Measurements from ENCODE around the gene DENND2A. TPM values are rescaled to one million over a fixed set of nuclear protein-coding genes. Genes with fewer than 3 reads are reported as not detected.
A peak's percentile ranks its signal among the peaks of the same experiment; 100 is the strongest.

DENND2A gene
- total and polyA plus RNA-seq, 8 donors: 9.3 to 47.2 (median 37.6) TPM

GRCh38 chr7:140654109-140654387 is 13.4 kb upstream of the DENND2A start:
- H3K27ac ChIP-seq: no peak overlapping the region
- H3K4me1 ChIP-seq: peaks cover 0 to 24% of the 10 kb centered on the region in 2 donors
- TF ChIP-seq CTCF (IDR thresholded peaks at IDR 0.05): no peak
- DNase-seq (no peak), ATAC-seq (no peak)
- H3K36me3 ChIP-seq: no peaks in the 10 kb centered on the region
- no peaks in the 10 kb centered on the region for H3K9me3 ChIP-seq
- no peak overlapping the region for H3K4me3 ChIP-seq
- intact Hi-C loops (cut with DNase I): loop anchor here in 1 of 2 donors (10.0 kb wide), 1 partner anchor 139 kb away; no protein-coding TSS in a partner anchor
- H3K27me3 ChIP-seq: no peaks in the 10 kb centered on the region

GRCh38 chr7:140653319-140654108 is 12.9 kb upstream of the DENND2A start:
- Histone ChIP-seq H3K9me3 (no peaks in the 10 kb centered on the region), H3K4me3 (no peak overlapping the region), H3K4me1 (peaks cover 0 to 24% of the 10 kb centered on the region in 2 donors), H3K27ac (no peak overlapping the region), H3K27me3 (no peaks in the 10 kb centered on the region), H3K36me3 (no peaks in the 10 kb centered on the region)
- DNase-seq: peak in 3 of 4 donors; percentile 45 to 86 (median 72)
- peak; percentile 77 to 93 for TF ChIP-seq CTCF (IDR thresholded peaks at IDR 0.05)
- peak; percentile 81 for ATAC-seq
- intact Hi-C loops (cut with DNase I): loop anchor here (2.0 to 10.0 kb wide), 2 partner anchors 135 to 139 kb away; no protein-coding TSS in a partner anchor

- no peak overlapping the region for H3K4me3 ChIP-seq
- DNase-seq: no peak
- intact Hi-C loops (cut with DNase I): loop anchor here in 1 of 2 donors (10.0 kb wide), 1 partner anchor 136 kb away; no protein-coding TSS in a partner anchor
- no peaks in the 10 kb centered on the region for H3K27me3 ChIP-seq
- H3K4me1 ChIP-seq: peaks cover 0 to 4% of the 10 kb centered on the region in 2 donors
- no peak overlapping the region for H3K27ac ChIP-seq
- no peak for ATAC-seq
- no peak for TF ChIP-seq CTCF (IDR thresholded peaks at IDR 0.05)
- no peaks in the 10 kb centered on the region for H3K36me3 ChIP-seq
- no peaks in the 10 kb centered on the region for H3K9me3 ChIP-seq
Measured at GRCh38 chr7:140650367-140650766, 9.8 kb upstream of the DENND2A start.

- intact Hi-C loops (cut with DNase I): loop anchor here in 1 of 2 donors (10.0 kb wide), 1 partner anchor 135 kb away; no protein-coding TSS in a partner anchor
- ATAC-seq: no peak
Measured at GRCh38 chr7:140649556-140650205, 9.1 kb upstream of the DENND2A start.

More at GRCh38 chr7:140649556-140650205, 9.1 kb upstream of the DENND2A start:
- Histone ChIP-seq H3K4me3 (no peak overlapping the region), H3K4me1 (peaks cover 0 to 4% of the 10 kb centered on the region in 2 donors), H3K27me3 (peaks cover 0 to 2% of the 10 kb centered on the region in 2 donors), H3K27ac (no peak overlapping the region), H3K9me3 (no peaks in the 10 kb centered on the region), H3K36me3 (no peaks in the 10 kb centered on the region)
- TF ChIP-seq CTCF (IDR thresholded peaks at IDR 0.05): no peak
- no peak for DNase-seq
